Measurements from ENCODE around the gene CREB3L4.

DNA sequence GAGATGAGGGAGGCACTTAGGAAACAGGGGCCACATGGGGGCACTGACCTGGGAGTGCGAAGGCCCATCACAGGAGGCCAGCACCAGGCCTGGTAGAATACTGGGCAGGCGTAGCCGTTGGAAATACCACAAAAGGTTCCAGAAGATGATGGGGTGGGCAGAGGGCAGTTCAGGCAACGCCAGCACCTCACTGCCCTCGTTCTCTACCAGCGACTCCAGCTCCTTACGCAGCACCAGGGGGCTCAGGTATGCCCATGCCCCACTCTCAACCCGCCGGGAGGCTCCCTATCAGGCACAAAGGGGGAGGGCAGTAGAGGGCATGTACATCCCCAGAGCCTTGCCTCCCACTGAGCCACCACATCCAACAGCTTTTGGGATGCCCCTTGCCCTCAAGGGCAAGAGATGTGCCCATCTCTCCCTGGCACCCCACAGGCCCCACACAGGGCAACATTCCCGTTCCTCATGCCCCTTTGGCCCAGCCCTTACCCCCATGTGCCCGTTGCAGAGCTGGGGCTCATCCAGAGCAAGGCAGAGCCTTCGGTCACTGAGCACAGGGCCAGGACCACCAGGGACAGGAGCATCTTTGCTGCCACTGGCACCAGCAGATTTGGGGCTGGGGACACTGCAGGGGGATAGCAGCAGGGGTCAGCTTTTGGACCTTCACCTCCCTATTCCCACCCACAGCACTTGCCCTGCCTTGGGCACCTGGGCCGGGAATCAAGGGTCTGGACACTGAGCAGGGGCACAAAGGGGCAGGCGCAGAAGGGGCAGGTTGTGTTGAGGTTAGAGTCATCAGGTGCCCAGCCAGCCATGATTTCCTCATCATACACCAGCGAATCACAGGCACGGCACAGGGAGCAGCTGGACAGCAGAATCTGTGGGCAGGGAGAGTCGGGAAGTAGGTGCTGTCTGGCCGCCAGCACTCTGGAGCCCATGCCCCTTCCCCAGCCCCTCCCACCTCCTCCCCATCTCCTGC lies 35.3 kb upstream of the CREB3L4 start:
- TF ChIP-seq EZH2 (IDR thresholded peaks at IDR 0.05; ENCODE audit: borderline replicate concordance, low read length) = no peak
- TF ChIP-seq, protein P1, sequence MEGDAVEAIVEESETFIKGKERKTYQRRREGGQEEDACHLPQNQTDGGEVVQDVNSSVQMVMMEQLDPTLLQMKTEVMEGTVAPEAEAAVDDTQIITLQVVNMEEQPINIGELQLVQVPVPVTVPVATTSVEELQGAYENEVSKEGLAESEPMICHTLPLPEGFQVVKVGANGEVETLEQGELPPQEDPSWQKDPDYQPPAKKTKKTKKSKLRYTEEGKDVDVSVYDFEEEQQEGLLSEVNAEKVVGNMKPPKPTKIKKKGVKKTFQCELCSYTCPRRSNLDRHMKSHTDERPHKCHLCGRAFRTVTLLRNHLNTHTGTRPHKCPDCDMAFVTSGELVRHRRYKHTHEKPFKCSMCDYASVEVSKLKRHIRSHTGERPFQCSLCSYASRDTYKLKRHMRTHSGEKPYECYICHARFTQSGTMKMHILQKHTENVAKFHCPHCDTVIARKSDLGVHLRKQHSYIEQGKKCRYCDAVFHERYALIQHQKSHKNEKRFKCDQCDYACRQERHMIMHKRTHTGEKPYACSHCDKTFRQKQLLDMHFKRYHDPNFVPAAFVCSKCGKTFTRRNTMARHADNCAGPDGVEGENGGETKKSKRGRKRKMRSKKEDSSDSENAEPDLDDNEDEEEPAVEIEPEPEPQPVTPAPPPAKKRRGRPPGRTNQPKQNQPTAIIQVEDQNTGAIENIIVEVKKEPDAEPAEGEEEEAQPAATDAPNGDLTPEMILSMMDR (conservative IDR thresholded peaks at IDR 0.05 in 1 of 2, IDR thresholded peaks at IDR 0.05 in 1 of 2; ENCODE audit: extremely low read depth in 1 of 2, insufficient read depth in 1 of 2, low read depth in 1 of 2, low read length in 2 of 2) = no peak
